WTC11 (cell line): ENCODE measurements around the gene PARD6A. TPM values are rescaled to one million over a fixed set of nuclear protein-coding genes. Genes with fewer than 3 reads are reported as not detected.
A peak's percentile ranks its signal among the peaks of the same experiment; 100 is the strongest.

Experiments used
- ATAC-seq: fragments of 200-7000 bp; cut with Tn5 transposase; 2 replicates; pipeline ENCODE4 v1.10.0; 2021; ENCODE audit warnings: mild to moderate bottlenecking, moderate library complexity
- CTCF ChIA-PET: fragments of 300-600 bp; sonication (Branson Sonifier 250); formaldehyde crosslinking; loops from one replicate; lab custom pipeline; 2021; ENCODE audit warnings: antibody characterized with exemption; lab: Charles Lee
- POLR2A ChIA-PET: fragments of 350-600 bp; sonication (Branson Sonifier 250); formaldehyde crosslinking; loops from one replicate; lab custom pipeline; 2021; ENCODE audit warnings: antibody characterized with exemption; lab: Charles Lee
- DNase-seq: peaks from one replicate; pipeline ENCODE4 v3.0.0; 2021; ENCODE audit warnings: low spot score
- H3K27ac Mint-ChIP-seq: 2 replicates; pipeline ENCODE4 v1.8.0; 2021; ENCODE audit warnings: mixed read lengths
- H3K27me3 Mint-ChIP-seq: 2 replicates; pipeline ENCODE4 v1.8.0; 2021; ENCODE audit warnings: low read depth, mild to moderate bottlenecking, moderate library complexity, mixed read lengths
- H3K36me3 Mint-ChIP-seq: 2 replicates; pipeline ENCODE4 v1.8.0; 2021; ENCODE audit warnings: mixed read lengths
- H3K4me1 Mint-ChIP-seq: 2 replicates; pipeline ENCODE4 v1.8.0; 2022; ENCODE audit warnings: mixed read lengths
- H3K4me3 Mint-ChIP-seq: 2 replicates; pipeline ENCODE4 v1.8.0; 2021; ENCODE audit warnings: mild to moderate bottlenecking, moderate library complexity, mixed read lengths
- H3K9me3 Mint-ChIP-seq: 2 replicates; pipeline ENCODE4 v1.8.0; 2021; ENCODE audit warnings: mixed read lengths
- CREB1 ChIP-seq: sonication (generic); formaldehyde crosslinking; IDR thresholded peaks from 2 replicates; pipeline ENCODE4 v1.8.0; 2023; ENCODE audit warnings: mild to moderate bottlenecking, missing genetic modification reagents
- CTCF ChIP-seq: fragments of 200-600 bp; IDR thresholded peaks from 2 replicates; pipeline ENCODE4 v1.8.0; 2022; ENCODE audit warnings: antibody characterized with exemption
- E2F1 ChIP-seq: sonication (generic); formaldehyde crosslinking; IDR thresholded peaks from 2 replicates; pipeline ENCODE4 v1.8.0; 2022; ENCODE audit warnings: mild to moderate bottlenecking, missing genetic modification reagents
- ESRRA ChIP-seq: sonication (generic); formaldehyde crosslinking; IDR thresholded peaks from 2 replicates; pipeline ENCODE4 v1.8.1; 2022; ENCODE audit warnings: mild to moderate bottlenecking, missing genetic modification reagents, borderline replicate concordance
- ETV6 ChIP-seq: sonication (generic); formaldehyde crosslinking; IDR thresholded peaks from 2 replicates; pipeline ENCODE4 v1.8.1; 2022; ENCODE audit warnings: mild to moderate bottlenecking, missing genetic modification reagents
- MAX ChIP-seq: sonication (generic); formaldehyde crosslinking; IDR thresholded peaks from 2 replicates; pipeline ENCODE4 v1.8.0; 2022; ENCODE audit warnings: mild to moderate bottlenecking, missing genetic modification reagents
- SMAD3 ChIP-seq: sonication (generic); formaldehyde crosslinking; IDR thresholded peaks from 2 replicates; pipeline ENCODE4 v1.8.0; 2022; ENCODE audit warnings: missing genetic modification reagents, mild to moderate bottlenecking, borderline replicate concordance
- TEAD1 ChIP-seq: sonication (generic); formaldehyde crosslinking; IDR thresholded peaks from 2 replicates; pipeline ENCODE4 v1.8.0; 2022; ENCODE audit warnings: mild to moderate bottlenecking, missing genetic modification reagents
- TP53 ChIP-seq: sonication (generic); formaldehyde crosslinking; IDR thresholded peaks from 2 replicates; pipeline ENCODE4 v1.8.1; 2023; ENCODE audit warnings: mild to moderate bottlenecking, missing genetic modification reagents
- USF2 ChIP-seq: sonication (generic); formaldehyde crosslinking; IDR thresholded peaks from 2 replicates; pipeline ENCODE4 v1.8.1; 2023; ENCODE audit warnings: mild to moderate bottlenecking, missing genetic modification reagents, moderate library complexity
- ZBTB21 ChIP-seq: sonication (generic); formaldehyde crosslinking; IDR thresholded peaks from 2 replicates; pipeline ENCODE4 v1.8.1; 2023; ENCODE audit warnings: mild to moderate bottlenecking, missing genetic modification reagents, borderline replicate concordance
- ZNF121 ChIP-seq: sonication (generic); formaldehyde crosslinking; IDR thresholded peaks from 2 replicates; pipeline ENCODE4 v1.8.0; 2023; ENCODE audit warnings: missing genetic modification reagents
- ZNF138 ChIP-seq: sonication (generic); formaldehyde crosslinking; conservative IDR thresholded peaks from 2 replicates; pipeline ENCODE4 v1.8.1; 2022; ENCODE audit warnings: mild to moderate bottlenecking, moderate library complexity, missing genetic modification reagents
- ZNF281 ChIP-seq: sonication (generic); formaldehyde crosslinking; IDR thresholded peaks from 2 replicates; pipeline ENCODE4 v1.8.0; 2023; ENCODE audit warnings: mild to moderate bottlenecking, missing genetic modification reagents
- ZNF317 ChIP-seq: sonication (generic); formaldehyde crosslinking; IDR thresholded peaks from 2 replicates; pipeline ENCODE4 v1.8.1; 2023; ENCODE audit warnings: low read depth, mild to moderate bottlenecking, moderate library complexity, missing genetic modification reagents, borderline replicate concordance
- ZNF416 ChIP-seq: fragments of 250-450 bp; sonication (Bioruptor Pico); IDR thresholded peaks from 2 replicates; pipeline ENCODE4 v1.9.0; 2021; ENCODE audit warnings: mild to moderate bottlenecking, inconsistent platforms
- ZNF423 ChIP-seq: fragments of 250-450 bp; sonication (Bioruptor Pico); IDR thresholded peaks from 2 replicates; pipeline ENCODE4 v2.1.2; 2022; ENCODE audit warnings: mild to moderate bottlenecking, moderate library complexity
- total RNA-seq: library from RNA; stranded (reverse); gene quantifications from 3 replicates; pipeline ENCODE4 v1.2.3, GENCODE V29; 2021

Gene PARD6A
- total RNA-seq, 1 experiment from 2014 or later, result 17.1 TPM

GRCh38 chr16:67672739-67673662, 12.2 kb downstream of the PARD6A start:
- Mint-ChIP-seq H3K36me3 (no peaks in the 10 kb centered on the region), H3K27ac (peak overlapping the region; percentile 30; the same call in 1 of the 2 replicates), H3K4me3 (no peak overlapping the region)
- no peak for TF ChIP-seq SMAD3 (CRISPR knock-in tag)
- TF ChIP-seq TP53 (CRISPR knock-in tag), result no peak
- TF ChIP-seq E2F1 (CRISPR knock-in tag), result no peak
- peak; percentile 62 for TF ChIP-seq CTCF
- TF ChIP-seq ESRRA (CRISPR knock-in tag), result no peak
- no peak for TF ChIP-seq ZBTB21 (CRISPR knock-in tag)
- no peak for TF ChIP-seq MAX (CRISPR knock-in tag)
- no peak for TF ChIP-seq ZNF317 (CRISPR knock-in tag)
- no peak for TF ChIP-seq TEAD1 (CRISPR knock-in tag)
- TF ChIP-seq, all 79 proteins: peak for 1
- DNase-seq, result peak; percentile 79
- ChIA-PET CTCF (interaction anchor here (0.5 to 4.0 kb wide), 51 partner anchors 9 to 367 kb away, joined by 3 to 42 read pairs (median 4); partner anchors contain the start of genes ACD, ATP6V0D1, CARMIL2 and CTCF), POLR2A (interaction anchor here (0.6 to 0.7 kb wide), 2 partner anchors 98 to 211 kb away, joined by 3 read pairs; no protein-coding TSS in a partner anchor)
- Mint-ChIP-seq H3K27me3 (no peaks in the 10 kb centered on the region), H3K9me3 (no peaks in the 10 kb centered on the region), H3K4me1 (no peaks in the 10 kb centered on the region; the same call in 1 of the 2 replicates)
- peak; percentile 62 for ATAC-seq

GRCh38 chr16:67673712-67674580, 13.2 kb downstream of the PARD6A start:
- peak overlapping the region; percentile 56 for H3K27ac Mint-ChIP-seq
- no peaks in the 10 kb centered on the region for H3K36me3 Mint-ChIP-seq
- no peak overlapping the region for H3K4me3 Mint-ChIP-seq
- no peaks in the 10 kb centered on the region for H3K27me3 Mint-ChIP-seq
- no peak for DNase-seq
- ChIA-PET POLR2A (no interaction called here), CTCF (interaction anchor here (0.5 to 4.0 kb wide), 18 partner anchors 8 to 366 kb away, joined by 3 to 42 read pairs (median 10); partner anchors contain the start of genes ACD, CTCF, GFOD2 and LCAT)
- no peak for ATAC-seq
- H3K4me1 Mint-ChIP-seq, result no peaks in the 10 kb centered on the region; the same call in 1 of the 2 replicates
- H3K9me3 Mint-ChIP-seq, result no peaks in the 10 kb centered on the region
- TF ChIP-seq ZNF423 (CRISPR knock-in tag), result no peak
- TF ChIP-seq ZNF416, result no peak
- no peak for TF ChIP-seq ZNF281 (CRISPR knock-in tag)
- TF ChIP-seq ZNF121 (CRISPR knock-in tag), result no peak
- no peak for TF ChIP-seq ZNF138
- TF ChIP-seq ETV6 (CRISPR knock-in tag), result no peak
- TF ChIP-seq USF2 (CRISPR knock-in tag), result no peak
- TF ChIP-seq CREB1 (CRISPR knock-in tag), result no peak
